Measurements from ENCODE around the gene TIGD2. TPM values are rescaled to one million over a fixed set of nuclear protein-coding genes. Genes with fewer than 3 reads are reported as not detected.

Gene TIGD2
- total and polyA plus RNA-seq, 9 of the 15 experiments (the other 6 are each of a cell fraction or from before 2014, with no cell fraction given) = 3.6 to 15.0 (median 9.8) TPM

DNA sequence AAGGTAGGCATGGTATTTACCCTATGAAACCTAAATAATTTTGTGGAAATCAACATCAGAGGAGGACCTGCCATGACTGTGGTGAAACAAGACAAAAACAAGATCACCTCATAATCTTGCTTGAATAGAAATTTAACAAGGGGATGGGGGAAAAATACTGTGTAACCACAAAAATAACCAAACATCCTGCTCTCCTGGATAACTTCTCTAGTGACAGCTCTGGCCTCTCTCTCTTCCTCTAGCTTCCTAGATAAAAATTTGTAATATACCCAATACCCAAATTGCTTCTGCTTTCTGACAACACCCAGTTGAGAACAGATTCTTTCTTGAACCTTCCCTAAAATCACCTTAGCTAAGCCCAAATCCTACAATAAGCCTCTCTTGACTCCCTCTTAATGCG is 11.9 kb upstream of the TIGD2 start (continued):
- TF ChIP-seq, protein P1, sequence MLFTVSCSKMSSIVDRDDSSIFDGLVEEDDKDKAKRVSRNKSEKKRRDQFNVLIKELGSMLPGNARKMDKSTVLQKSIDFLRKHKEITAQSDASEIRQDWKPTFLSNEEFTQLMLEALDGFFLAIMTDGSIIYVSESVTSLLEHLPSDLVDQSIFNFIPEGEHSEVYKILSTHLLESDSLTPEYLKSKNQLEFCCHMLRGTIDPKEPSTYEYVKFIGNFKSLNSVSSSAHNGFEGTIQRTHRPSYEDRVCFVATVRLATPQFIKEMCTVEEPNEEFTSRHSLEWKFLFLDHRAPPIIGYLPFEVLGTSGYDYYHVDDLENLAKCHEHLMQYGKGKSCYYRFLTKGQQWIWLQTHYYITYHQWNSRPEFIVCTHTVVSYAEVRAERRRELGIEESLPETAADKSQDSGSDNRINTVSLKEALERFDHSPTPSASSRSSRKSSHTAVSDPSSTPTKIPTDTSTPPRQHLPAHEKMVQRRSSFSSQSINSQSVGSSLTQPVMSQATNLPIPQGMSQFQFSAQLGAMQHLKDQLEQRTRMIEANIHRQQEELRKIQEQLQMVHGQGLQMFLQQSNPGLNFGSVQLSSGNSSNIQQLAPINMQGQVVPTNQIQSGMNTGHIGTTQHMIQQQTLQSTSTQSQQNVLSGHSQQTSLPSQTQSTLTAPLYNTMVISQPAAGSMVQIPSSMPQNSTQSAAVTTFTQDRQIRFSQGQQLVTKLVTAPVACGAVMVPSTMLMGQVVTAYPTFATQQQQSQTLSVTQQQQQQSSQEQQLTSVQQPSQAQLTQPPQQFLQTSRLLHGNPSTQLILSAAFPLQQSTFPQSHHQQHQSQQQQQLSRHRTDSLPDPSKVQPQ (CRISPR knock-in tag; IDR thresholded peaks at IDR 0.05; ENCODE audit: borderline replicate concordance) = no peak
- TF ChIP-seq, protein P2, sequence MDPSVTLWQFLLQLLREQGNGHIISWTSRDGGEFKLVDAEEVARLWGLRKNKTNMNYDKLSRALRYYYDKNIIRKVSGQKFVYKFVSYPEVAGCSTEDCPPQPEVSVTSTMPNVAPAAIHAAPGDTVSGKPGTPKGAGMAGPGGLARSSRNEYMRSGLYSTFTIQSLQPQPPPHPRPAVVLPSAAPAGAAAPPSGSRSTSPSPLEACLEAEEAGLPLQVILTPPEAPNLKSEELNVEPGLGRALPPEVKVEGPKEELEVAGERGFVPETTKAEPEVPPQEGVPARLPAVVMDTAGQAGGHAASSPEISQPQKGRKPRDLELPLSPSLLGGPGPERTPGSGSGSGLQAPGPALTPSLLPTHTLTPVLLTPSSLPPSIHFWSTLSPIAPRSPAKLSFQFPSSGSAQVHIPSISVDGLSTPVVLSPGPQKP (CRISPR knock-in tag; IDR thresholded peaks at IDR 0.05) = no peak
- TF ChIP-seq, protein P3, sequence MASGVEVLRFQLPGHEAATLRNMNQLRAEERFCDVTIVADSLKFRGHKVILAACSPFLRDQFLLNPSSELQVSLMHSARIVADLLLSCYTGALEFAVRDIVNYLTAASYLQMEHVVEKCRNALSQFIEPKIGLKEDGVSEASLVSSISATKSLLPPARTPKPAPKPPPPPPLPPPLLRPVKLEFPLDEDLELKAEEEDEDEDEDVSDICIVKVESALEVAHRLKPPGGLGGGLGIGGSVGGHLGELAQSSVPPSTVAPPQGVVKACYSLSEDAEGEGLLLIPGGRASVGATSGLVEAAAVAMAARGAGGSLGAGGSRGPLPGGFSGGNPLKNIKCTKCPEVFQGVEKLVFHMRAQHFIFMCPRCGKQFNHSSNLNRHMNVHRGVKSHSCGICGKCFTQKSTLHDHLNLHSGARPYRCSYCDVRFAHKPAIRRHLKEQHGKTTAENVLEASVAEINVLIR (CRISPR knock-in tag; IDR thresholded peaks at IDR 0.05) = no peak
- TF ChIP-seq, protein P4, sequence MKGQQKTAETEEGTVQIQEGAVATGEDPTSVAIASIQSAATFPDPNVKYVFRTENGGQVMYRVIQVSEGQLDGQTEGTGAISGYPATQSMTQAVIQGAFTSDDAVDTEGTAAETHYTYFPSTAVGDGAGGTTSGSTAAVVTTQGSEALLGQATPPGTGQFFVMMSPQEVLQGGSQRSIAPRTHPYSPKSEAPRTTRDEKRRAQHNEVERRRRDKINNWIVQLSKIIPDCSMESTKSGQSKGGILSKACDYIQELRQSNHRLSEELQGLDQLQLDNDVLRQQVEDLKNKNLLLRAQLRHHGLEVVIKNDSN (CRISPR knock-in tag; IDR thresholded peaks at IDR 0.05) = no peak
- no peak for TF ChIP-seq FOS (IDR thresholded peaks at IDR 0.05; ENCODE audit: extremely low read depth, insufficient read length)
- no peak for TF ChIP-seq RBM17 (IDR thresholded peaks at IDR 0.05; ENCODE audit: borderline replicate concordance, low read depth, low read length)
- no peak for TF ChIP-seq ZFPM2 (CRISPR knock-in tag; IDR thresholded peaks at IDR 0.05)
